ENCODE data around the gene MRPL40. TPM values are rescaled to one million over a fixed set of nuclear protein-coding genes. Genes with fewer than 3 reads are reported as not detected.

MRPL40 gene
- total and polyA plus RNA-seq, 2 of the 13 experiments (the other 11 are each of a cell fraction or from before 2014, with no cell fraction given): 42.7 to 79.7 TPM

DNA sequence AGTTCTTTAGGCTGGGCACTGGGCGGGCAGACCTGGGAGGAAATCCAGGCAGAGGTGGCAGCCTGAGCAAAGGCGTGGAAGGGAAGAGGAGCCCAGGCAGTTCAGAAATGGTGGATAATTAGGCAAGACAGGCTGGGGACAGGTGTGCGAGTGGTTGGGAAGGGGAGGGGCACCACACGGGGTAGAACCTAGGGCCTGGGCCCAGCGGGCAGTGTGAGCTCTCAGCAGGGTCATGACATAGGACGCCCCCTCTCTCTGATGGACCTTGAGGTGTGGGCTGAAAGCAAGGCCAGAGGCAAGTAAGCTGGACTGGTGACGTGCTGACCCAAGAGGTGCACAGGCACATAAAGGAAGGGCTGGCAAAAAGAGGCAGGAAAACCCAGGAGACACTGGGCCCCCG is 39.9 kb downstream of the MRPL40 start (continued):
- TF ChIP-seq, protein P1, sequence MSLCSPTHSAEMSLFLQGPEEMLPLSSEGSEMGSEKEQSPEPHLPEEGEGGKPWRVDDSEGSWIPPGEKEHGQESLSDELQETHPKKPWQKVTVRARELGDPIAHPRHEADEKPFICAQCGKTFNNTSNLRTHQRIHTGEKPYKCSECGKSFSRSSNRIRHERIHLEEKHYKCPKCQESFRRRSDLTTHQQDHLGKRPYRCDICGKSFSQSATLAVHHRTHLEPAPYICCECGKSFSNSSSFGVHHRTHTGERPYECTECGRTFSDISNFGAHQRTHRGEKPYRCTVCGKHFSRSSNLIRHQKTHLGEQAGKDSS (CRISPR knock-in tag; IDR thresholded peaks at IDR 0.05; ENCODE audit: borderline replicate concordance, low read depth): no peak
- TF ChIP-seq HOXA5 (CRISPR knock-in tag; IDR thresholded peaks at IDR 0.05) (no peak), AGO1 (IDR thresholded peaks at IDR 0.05; ENCODE audit: low read depth, low read length, poor library complexity, severe bottlenecking) (no peak), NR2C2 (CRISPR knock-in tag; IDR thresholded peaks at IDR 0.05; ENCODE audit: borderline replicate concordance) (no peak), ZNF7 (CRISPR knock-in tag; IDR thresholded peaks at IDR 0.05) (no peak), GLI4 (CRISPR knock-in tag; IDR thresholded peaks at IDR 0.05; ENCODE audit: borderline replicate concordance) (no peak)

DNA sequence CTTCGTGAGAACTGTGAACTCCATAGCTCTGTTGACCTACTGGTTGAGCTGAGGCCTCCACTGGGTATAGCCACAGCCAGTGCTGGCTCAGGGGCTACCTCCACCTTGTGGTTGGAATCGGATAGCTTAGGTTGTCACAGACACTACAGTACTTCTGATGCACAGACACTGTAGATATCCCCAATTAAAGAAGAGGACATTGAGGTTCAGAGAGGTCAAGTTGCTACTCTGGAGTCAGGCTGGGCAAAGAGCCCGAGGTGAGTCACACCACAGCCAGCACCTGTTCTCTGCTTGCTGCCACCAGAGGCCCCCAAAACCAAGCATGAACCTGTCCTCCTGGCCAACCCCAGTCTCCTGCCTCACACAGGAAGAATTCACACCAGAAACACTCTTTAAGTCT is 41.2 kb downstream of the MRPL40 start:
- TF ChIP-seq, protein P2, sequence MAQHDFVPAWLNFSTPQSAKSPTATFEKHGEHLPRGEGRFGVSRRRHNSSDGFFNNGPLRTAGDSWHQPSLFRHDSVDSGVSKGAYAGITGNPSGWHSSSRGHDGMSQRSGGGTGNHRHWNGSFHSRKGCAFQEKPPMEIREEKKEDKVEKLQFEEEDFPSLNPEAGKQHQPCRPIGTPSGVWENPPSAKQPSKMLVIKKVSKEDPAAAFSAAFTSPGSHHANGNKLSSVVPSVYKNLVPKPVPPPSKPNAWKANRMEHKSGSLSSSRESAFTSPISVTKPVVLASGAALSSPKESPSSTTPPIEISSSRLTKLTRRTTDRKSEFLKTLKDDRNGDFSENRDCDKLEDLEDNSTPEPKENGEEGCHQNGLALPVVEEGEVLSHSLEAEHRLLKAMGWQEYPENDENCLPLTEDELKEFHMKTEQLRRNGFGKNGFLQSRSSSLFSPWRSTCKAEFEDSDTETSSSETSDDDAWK (CRISPR knock-in tag; IDR thresholded peaks at IDR 0.05): no peak
- TF ChIP-seq, protein P3, sequence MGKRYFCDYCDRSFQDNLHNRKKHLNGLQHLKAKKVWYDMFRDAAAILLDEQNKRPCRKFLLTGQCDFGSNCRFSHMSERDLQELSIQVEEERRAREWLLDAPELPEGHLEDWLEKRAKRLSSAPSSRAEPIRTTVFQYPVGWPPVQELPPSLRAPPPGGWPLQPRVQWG (CRISPR knock-in tag; IDR thresholded peaks at IDR 0.05; ENCODE audit: borderline replicate concordance, low read depth): no peak
- TF ChIP-seq ZNF773 (CRISPR knock-in tag; IDR thresholded peaks at IDR 0.05; ENCODE audit: borderline replicate concordance) (no peak), FOSL2 (CRISPR knock-in tag; IDR thresholded peaks at IDR 0.05) (peak; percentile 9; the same call in 1 of the 2 replicates), STAG1 (CRISPR knock-in tag; IDR thresholded peaks at IDR 0.05) (peak; percentile 17; the same call in 1 of the 2 replicates), HDAC1 (CRISPR knock-in tag; IDR thresholded peaks at IDR 0.05) (no peak), SMC3 (IDR thresholded peaks at IDR 0.05; ENCODE audit: low read length) (peak; percentile 35; the same call in 1 of the 2 replicates), HCFC1 (IDR thresholded peaks at IDR 0.05; ENCODE audit: low read depth, low read length) (no peak), ZNF234 (CRISPR knock-in tag; conservative IDR thresholded peaks at IDR 0.05) (no peak)
- TF ChIP-seq, protein P4, sequence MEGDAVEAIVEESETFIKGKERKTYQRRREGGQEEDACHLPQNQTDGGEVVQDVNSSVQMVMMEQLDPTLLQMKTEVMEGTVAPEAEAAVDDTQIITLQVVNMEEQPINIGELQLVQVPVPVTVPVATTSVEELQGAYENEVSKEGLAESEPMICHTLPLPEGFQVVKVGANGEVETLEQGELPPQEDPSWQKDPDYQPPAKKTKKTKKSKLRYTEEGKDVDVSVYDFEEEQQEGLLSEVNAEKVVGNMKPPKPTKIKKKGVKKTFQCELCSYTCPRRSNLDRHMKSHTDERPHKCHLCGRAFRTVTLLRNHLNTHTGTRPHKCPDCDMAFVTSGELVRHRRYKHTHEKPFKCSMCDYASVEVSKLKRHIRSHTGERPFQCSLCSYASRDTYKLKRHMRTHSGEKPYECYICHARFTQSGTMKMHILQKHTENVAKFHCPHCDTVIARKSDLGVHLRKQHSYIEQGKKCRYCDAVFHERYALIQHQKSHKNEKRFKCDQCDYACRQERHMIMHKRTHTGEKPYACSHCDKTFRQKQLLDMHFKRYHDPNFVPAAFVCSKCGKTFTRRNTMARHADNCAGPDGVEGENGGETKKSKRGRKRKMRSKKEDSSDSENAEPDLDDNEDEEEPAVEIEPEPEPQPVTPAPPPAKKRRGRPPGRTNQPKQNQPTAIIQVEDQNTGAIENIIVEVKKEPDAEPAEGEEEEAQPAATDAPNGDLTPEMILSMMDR (CRISPR knock-in tag; IDR thresholded peaks at IDR 0.05): peak; percentile 38
- Histone ChIP-seq H3K27me3 (ENCODE audit: control insufficient read depth in 1 of 2, insufficient read depth in 2 of 2, low read length in 2 of 2) (no peaks in the 10 kb centered on the region; a peak in 1 of 5 replicates), H3K4me3 (replicated peaks in 1 of 3; ENCODE audit: insufficient read depth in 1 of 3, low read depth in 2 of 3, low read length in 3 of 3) (no peak overlapping the region), H2AFZ (ENCODE audit: low read length) (no peak overlapping the region), H3K79me2 (ENCODE audit: insufficient read depth, low read length) (peaks cover 40% of the 10 kb centered on the region), H3K36me3 (replicated peaks in 1 of 2; ENCODE audit: control insufficient read depth in 1 of 2, insufficient read depth in 2 of 2, low read length in 2 of 2) (peaks cover 20 to 58% of the 10 kb centered on the region in 2 experiments), H3K9me3 (ENCODE audit: low read length) (no peaks in the 10 kb centered on the region), H3K4me2 (ENCODE audit: low read depth, low read length) (no peak overlapping the region), H4K20me1 (ENCODE audit: insufficient read depth, low read length) (peaks cover 13% of the 10 kb centered on the region; the same call in 1 of the 2 replicates), H3K27ac (ENCODE audit: extremely low read length, insufficient read depth, low read length) (no peak overlapping the region), H3K4me1 (ENCODE audit: insufficient read depth, low read length) (peaks cover 17% of the 10 kb centered on the region), H3K9ac (ENCODE audit: insufficient read depth, low read depth, low read length) (no peak overlapping the region)
- ChIA-PET POLR2A (no interaction called here), CTCF (ENCODE audit: low intra/inter-chr PET ratio, low total read pairs) (interaction anchor here (1.1 kb wide), 1 partner anchor 156 kb away, joined by 3 read pairs; no protein-coding TSS in a partner anchor)
- no TSS peak for BruUV-seq (replicated peaks)
- in situ Hi-C loops (cut with HindIII; ENCODE audit: extremely low pct_ligation_motif_present, low pct_unique_long_range_greater_than_20kb) (loop anchor here (10.0 kb wide), 1 partner anchor 179 kb away; the partner anchor contains the start of gene CLTCL1), intact Hi-C loops (cut with micrococcal nuclease; ENCODE audit: unreplicated experiment) (loop anchor here (10.0 kb wide), 2 partner anchors 161 to 169 kb away; no protein-coding TSS in a partner anchor)
- DNase-seq (ENCODE audit: low spot score): no peak
- no CpG with 5 or more reads among the region's 3 CpGs for WGBS (ENCODE audit: low lambda C conversion rate)
- FAIRE-seq: no peak
- peak; percentile 71 for ATAC-seq
